SK-N-SH (cell line): ENCODE measurements around the gene SFR1.

Experiments
- CTCF ChIP-seq: fragments of 200-600 bp; sonication (generic); IDR thresholded peaks from 2 replicates; pipeline ENCODE4 v1.6.1; 2017; ENCODE audit warnings: antibody characterized with exemption, mild to moderate bottlenecking, moderate library complexity
- EP300 ChIP-seq, 2 experiments: IDR thresholded peaks; 2 replicates each; pipeline versions ENCODE4 v1.4.0 to v1.6.1; 2012; ENCODE audit warnings: borderline replicate concordance in 1 of 2, low read depth in 1 of 2, low read length in 1 of 2
- EZH2phosphoT487 ChIP-seq: fragments of 200-600 bp; sonication (generic); IDR thresholded peaks from 2 replicates; pipeline ENCODE4 v1.6.1; 2017; ENCODE audit warnings: low read depth, mixed run types, mild to moderate bottlenecking, antibody characterized with exemption, moderate library complexity, borderline replicate concordance
- POLR2AphosphoS5 ChIP-seq: IDR thresholded peaks from 2 replicates; pipeline ENCODE4 v1.6.1; 2012; ENCODE audit warnings: low read depth, low read length
- SMC3 ChIP-seq: IDR thresholded peaks from 2 replicates; pipeline ENCODE4 v1.6.1; 2012; ENCODE audit warnings: low read depth, low read length, improper control_type of control experiment
- TF ChIP-seq, protein P1 (sequence below): IDR thresholded peaks from 2 replicates; pipeline ENCODE4 v1.4.0; 2012; ENCODE audit warnings: low read depth

- TF ChIP-seq POLR2AphosphoS5 (no peak), CTCF (no peak), SMC3 (no peak), EP300 (IDR thresholded peaks at IDR 0.05; ENCODE audit: borderline replicate concordance in 1 of 2, low read depth in 1 of 2, low read length in 1 of 2) (no peak), EZH2phosphoT487 (no peak)
- TF ChIP-seq, protein P1, sequence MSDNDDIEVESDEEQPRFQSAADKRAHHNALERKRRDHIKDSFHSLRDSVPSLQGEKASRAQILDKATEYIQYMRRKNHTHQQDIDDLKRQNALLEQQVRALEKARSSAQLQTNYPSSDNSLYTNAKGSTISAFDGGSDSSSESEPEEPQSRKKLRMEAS: no peak
Measured at GRCh38 chr10:104113376-104113956, 8.5 kb upstream of the SFR1 start.
